Measurements from ENCODE around the gene CYTH3.

CYTH3 gene

DNA sequence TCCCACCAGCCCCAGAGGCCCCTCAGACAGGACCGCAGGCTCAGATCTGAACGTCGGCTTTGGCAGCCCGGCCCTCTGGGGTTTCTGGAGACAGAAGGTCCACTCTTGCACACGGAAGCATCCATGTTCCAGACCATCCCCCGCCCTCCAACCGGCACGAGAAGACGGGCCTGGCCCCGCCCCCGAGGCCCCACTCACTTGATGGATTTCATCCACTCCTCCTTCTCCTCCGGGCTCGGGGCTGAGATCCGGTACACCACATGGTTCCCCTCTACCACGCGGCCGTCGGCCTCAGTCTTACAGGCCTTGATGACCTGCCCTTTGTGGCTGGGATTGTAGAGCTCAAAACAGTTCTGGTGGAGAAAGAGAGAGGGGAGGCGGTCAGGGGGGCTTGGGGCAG is 107.3 kb downstream of the CYTH3 start:
- H3K4me3 ChIP-seq (ENCODE audit: low read depth, low read length), result no peak overlapping the region
- DNase-seq (ENCODE audit: low read depth, low spot score), result no peak
- CTCF ChIA-PET, result interaction anchor here (1.7 kb wide), 1 partner anchor 158 kb away, joined by 13 read pairs; no protein-coding TSS in a partner anchor
- POLR2A ChIA-PET, result no interaction called here
- TF ChIP-seq CTCF (IDR thresholded peaks at IDR 0.05; ENCODE audit: insufficient read depth, low read length, missing control alignments), result no peak

DNA sequence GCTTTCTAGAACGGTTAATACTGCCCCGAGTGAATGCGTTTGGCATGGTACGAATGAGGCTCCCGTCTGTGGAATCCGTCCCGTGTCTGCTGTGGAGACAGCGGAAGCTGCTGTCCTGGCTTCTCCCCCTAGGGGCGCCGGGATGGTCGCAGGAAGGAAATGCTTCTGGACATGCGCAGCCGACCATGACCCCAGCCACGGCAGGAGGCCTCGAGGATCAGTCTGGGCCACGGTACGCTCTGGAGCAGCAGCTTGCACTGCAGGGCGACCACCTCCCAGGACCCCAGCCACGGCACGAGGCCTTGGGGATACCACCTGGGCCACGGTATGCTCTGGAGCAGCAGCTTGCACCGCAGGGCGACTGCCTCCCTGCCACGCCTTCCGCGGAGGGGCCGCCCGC is 107.9 kb downstream of the CYTH3 start:
- ChIA-PET POLR2A (no interaction called here), CTCF (interaction anchor here (0.6 to 1.7 kb wide), 2 partner anchors 106 to 159 kb away, joined by 3 to 13 read pairs; no protein-coding TSS in a partner anchor)
- TF ChIP-seq CTCF (IDR thresholded peaks at IDR 0.05; ENCODE audit: insufficient read depth, low read length, missing control alignments), result peak; percentile 16
- no peak for DNase-seq (ENCODE audit: low read depth, low spot score)
- H3K4me3 ChIP-seq (ENCODE audit: low read depth, low read length), result no peak overlapping the region

- CTCF ChIA-PET, result interaction anchor here (0.6 to 1.7 kb wide), 2 partner anchors 106 to 159 kb away, joined by 3 to 13 read pairs; no protein-coding TSS in a partner anchor
- no peak for DNase-seq (ENCODE audit: low read depth, low spot score)
- POLR2A ChIA-PET, result no interaction called here
Observed at GRCh38 chr7:6164010-6164409, 108.4 kb downstream of the CYTH3 start.

GRCh38 chr7:6163402-6163801 is 109.0 kb downstream of the CYTH3 start:
- no peak for TF ChIP-seq CTCF (IDR thresholded peaks at IDR 0.05; ENCODE audit: insufficient read depth, low read length, missing control alignments)
- ChIA-PET POLR2A (no interaction called here), CTCF (interaction anchor here (8.8 kb wide), 1 partner anchor 159 kb away, joined by 277 read pairs; no protein-coding TSS in a partner anchor)
- DNase-seq (ENCODE audit: low read depth, low spot score), result no peak
- H3K4me3 ChIP-seq (ENCODE audit: low read depth, low read length), result no peak overlapping the region

More at GRCh38 chr7:6164010-6164409, 108.4 kb downstream of the CYTH3 start:
- H3K4me3 ChIP-seq (ENCODE audit: low read depth, low read length), result no peak overlapping the region
- TF ChIP-seq CTCF (IDR thresholded peaks at IDR 0.05; ENCODE audit: insufficient read depth, low read length, missing control alignments), result no peak

- no peak for TF ChIP-seq CTCF (IDR thresholded peaks at IDR 0.05; ENCODE audit: insufficient read depth, low read length, missing control alignments)
- no peak overlapping the region for H3K4me3 ChIP-seq (ENCODE audit: low read depth, low read length)
- ChIA-PET CTCF (interaction anchor here (1.8 to 8.8 kb wide), 2 partner anchors 14 to 159 kb away, joined by 6 to 277 read pairs; no protein-coding TSS in a partner anchor), POLR2A (no interaction called here)
- DNase-seq (ENCODE audit: low read depth, low spot score), result no peak
Observed at GRCh38 chr7:6162650-6163366, 109.6 kb downstream of the CYTH3 start.

DNA sequence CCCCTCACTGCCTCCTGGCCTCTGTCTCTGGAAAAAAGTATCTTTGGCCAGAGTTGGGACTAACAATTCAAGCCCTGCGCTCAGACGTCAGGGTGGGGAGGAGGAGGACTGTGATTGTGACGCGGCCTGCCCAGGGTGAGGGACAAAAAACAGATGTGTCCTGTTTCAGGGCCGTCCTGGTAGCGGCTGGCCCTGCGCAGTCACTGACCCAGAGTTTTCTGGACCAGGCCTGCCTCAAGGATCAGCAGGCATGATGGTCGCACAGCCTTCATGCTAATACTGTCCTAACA is 110.1 kb downstream of the CYTH3 start:
- ChIA-PET CTCF (interaction anchor here (1.8 to 8.8 kb wide), 2 partner anchors 14 to 160 kb away, joined by 6 to 277 read pairs; no protein-coding TSS in a partner anchor), POLR2A (no interaction called here)
- no peak for TF ChIP-seq CTCF (IDR thresholded peaks at IDR 0.05; ENCODE audit: insufficient read depth, low read length, missing control alignments)
- no peak for DNase-seq (ENCODE audit: low read depth, low spot score)
- no peak overlapping the region for H3K4me3 ChIP-seq (ENCODE audit: low read depth, low read length)
